Fibroblast of skin of right biceps (primary cell): ENCODE measurements around the gene CPSF6.
"Not testable (repeated sequence)": the region's sequence is repeated elsewhere in the genome, so short reads cannot be mapped to it uniquely, and the experiment has no call there.

ENCODE experiments used
- DNase-seq: peaks from one replicate; pipeline ENCODE4 v3.0.0-alpha.2; 2013

CPSF6 gene

DNA sequence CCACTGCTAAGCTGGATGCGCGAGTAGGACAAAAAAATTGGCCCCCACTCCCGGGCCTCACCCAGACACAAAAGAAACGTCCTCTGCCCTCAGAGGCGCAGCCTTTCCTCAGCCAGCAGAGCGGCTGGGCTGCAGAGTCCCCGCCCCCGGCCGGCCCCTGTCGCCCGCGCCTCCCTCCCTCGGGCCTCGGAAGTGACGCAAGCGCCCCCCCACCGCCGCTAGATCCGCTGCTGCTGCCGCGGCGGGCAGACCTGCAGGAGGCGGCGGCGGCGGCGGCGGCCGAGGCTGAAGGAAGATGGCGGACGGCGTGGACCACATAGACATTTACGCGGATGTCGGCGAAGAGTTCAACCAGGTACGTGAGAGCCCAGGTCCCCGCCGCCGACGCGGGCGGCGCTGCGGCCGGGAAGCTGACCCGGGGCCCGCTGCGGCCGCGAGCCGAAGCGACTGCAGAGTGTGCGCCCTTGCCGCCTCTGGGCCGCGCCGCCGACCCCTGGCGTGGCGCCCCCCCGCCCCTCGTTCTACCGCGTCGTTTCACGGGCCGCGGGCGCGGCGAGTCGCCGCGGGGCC, at the start of gene CPSF6:
Gene CPSF6, plus strand, starts transcription at position 218 of the 570 bp plus-strand sequence. Its CDS starts 78 bp downstream, at position 296.
- peak; percentile 94 for DNase-seq

DNA sequence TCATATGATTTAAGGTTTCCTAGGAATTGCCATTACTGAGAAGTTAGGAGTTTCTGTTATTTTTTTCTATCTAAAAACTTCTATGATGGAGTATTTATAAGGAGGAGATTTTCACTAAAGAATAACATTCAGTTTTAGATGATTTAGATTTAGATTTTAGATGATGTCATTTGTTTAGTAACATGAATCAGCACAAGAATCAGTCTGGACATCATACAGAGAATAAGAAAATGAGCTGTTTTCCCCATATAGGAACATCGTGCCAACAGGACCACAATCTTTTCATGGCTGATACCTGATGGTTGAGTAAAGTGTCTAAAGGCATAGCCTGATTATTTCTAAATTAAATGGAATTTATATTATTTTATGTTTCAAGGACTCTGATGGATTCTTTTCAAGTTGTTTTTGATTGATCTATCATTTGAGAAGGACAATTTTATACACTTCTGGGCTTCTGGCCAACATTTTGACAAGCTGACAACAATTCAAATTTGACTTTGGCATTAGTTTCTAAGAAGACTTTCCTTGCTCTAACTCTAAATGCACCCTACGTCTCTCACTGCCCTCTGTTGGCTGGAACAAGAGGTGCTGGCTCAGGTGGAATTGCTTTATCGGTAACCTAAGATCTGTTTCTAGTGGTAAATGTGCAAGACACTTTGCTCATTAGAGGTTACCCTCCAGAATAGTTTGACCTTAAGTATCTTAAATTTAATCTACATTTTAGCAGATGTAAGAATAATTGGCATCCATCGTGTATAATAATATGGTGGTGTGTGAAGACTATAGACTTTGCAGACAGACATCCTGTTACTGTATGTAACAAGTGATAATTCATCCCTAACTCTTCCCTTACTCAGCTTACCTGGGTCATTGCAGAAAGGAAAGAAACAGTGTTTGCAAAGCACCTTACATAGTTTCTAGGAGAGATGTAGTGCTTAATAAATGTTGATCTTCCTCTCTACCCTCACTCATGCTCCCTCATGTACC, 42.8 kb upstream of the CPSF6 start:
- no peak for DNase-seq

- not testable (repeated sequence) for DNase-seq
These were observed 39.4 kb upstream of the CPSF6 start for GRCh38 chr12:69199976-69200375.

DNA sequence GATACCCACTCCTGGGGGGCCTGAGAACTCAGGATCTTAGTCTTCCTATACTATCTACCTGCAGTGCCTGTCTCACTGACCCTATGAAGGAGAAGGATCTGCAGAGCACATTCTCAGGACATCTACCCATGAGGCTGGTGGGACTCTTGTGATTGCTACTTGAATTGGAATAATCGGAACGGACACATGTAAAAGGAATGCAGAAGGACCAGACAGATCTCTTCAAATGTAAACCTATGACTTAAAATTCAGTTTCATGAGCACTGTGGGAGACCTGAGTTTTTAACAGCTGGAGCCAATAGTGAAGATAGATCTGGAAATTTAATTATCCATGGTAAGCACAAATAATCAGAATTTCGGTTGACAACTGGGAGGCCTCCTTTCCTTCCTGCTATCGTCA, 35.2 kb upstream of the CPSF6 start:
- DNase-seq: no peak

DNA sequence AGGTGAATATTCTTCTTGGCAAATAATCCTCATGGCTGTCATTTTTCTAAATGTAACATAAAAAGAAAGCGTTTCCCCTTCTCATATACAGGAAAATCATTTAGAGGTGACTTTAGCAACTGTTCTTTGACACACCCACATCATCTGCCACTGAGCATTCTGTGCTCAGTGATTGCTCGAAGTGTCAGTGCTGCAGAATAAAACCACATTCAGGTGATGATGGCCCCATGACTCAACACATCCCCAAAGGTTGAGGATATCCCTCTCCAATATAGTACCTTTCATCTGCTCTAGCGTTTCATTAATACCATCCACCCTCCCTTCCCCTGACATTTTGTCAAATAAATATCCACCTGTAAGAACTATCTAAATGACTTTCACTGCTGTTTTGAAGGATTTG, 28.7 kb upstream of the CPSF6 start:
- no peak for DNase-seq

- DNase-seq: no peak
These were observed 28.2 kb upstream of the CPSF6 start for GRCh38 chr12:69211160-69211559.

GRCh38 chr12:69214169-69214568, 25.2 kb upstream of the CPSF6 start:
- DNase-seq: no peak

- no peak for DNase-seq
These were observed 14.0 kb upstream of the CPSF6 start for GRCh38 chr12:69225251-69225910.

- no peak for DNase-seq
These were observed 7.9 kb upstream of the CPSF6 start for GRCh38 chr12:69231479-69231878.

GRCh38 chr12:69238589-69239351, 599 bp upstream of the CPSF6 start:
- DNase-seq: no peak

DNA sequence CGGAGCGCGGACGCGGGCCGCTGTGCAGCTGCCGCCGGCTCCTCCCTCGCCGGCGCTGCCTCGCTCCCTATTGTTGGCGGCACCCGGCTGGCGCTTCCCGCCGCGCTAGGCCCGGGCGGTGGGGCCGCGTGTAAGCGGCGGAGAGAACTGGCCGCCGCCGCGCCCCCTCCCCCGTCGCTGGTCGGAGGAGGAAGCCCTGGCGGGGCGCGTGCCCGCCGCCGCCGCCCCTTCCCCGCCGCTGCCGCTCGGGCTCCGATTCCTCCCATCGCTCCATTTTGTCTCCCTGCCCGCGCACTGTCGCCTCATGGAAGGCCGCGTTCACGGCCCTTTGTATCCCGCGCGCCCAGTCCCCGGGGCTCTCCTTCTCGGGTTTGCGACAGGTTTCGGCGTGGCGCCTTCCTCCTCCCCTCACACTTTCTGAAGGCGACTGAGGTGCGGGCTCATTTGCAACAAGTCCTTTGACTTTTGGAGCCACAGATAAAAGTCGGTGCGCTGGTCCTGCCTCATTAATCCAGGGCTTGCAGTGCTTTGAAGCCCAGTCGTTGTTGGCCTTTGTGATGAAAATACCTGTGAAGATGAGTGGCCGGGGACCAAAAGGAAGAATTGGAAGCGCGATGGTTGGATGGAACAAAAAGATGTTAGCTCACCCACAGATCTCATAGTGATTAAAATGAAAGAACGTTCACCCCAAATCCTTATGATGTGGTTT, 707 bp downstream of the CPSF6 start:
- DNase-seq: peak; percentile 50

DNA sequence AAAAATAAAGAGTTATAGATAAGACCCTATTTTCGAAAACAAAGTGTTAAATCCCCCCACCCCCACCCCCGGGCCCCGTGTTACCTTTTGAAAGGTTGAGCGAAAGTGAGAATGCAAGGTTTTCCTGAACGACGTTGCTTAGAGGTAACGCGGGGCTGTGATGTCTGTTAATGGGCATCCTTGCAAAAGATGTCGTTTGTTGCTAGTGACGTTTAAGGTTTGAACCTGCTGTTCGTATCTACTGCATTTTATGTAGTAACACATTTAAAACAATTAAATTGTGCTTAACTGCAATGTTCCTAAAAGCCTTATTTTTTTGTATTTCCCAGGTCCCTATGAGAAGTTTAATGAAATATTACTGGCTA, 1.2 kb downstream of the CPSF6 start:
- no peak for DNase-seq

GRCh38 chr12:69241438-69242092, 2.2 kb downstream of the CPSF6 start:
- no peak for DNase-seq

DNA sequence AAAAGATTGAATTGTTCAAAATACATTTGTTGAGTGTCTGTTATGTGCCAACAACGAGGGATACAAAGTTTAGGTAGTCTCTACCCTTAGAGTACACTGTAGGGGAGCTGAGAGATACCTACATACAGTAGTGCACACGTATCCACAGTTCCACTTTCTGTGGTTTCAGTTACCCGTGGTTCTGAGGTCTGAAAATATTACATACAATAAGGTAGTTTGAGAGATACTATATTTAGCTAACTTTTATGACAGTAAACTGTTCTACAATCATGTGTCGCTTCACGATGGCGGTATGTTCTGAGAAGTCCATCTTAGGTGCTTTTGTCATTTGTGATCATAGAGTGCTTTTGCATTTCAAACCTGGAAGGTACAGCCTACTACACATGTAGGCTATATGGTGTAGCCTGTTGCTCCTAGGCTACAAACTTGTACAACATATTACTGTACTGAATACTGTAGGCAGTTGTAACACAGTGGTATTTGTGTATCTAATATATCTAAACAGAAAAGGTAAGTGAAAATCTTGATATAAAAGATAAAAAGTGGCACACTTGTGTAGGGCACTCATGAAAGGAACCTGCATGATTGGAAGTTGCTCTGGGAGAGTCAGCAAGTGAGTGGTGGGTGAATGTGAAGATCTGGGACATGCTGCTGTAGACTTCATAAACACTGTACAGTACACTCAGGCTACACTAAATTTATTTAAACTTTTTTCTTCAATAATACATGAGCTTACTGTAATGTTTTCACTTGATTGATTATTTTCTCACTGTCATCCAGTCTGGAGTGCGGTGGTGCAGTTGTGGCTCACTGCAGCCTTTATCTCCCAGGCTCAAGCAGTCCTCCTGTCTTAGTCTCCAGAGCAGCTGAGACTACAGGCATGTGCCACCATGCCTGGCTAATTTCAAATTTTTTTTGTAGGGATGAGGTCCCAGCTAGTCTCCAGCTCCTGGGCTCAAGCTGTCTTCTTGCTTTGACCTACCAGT, 4.0 kb downstream of the CPSF6 start:
- no peak for DNase-seq

GRCh38 chr12:69247268-69248018, 8.1 kb downstream of the CPSF6 start:
- DNase-seq: no peak

DNA sequence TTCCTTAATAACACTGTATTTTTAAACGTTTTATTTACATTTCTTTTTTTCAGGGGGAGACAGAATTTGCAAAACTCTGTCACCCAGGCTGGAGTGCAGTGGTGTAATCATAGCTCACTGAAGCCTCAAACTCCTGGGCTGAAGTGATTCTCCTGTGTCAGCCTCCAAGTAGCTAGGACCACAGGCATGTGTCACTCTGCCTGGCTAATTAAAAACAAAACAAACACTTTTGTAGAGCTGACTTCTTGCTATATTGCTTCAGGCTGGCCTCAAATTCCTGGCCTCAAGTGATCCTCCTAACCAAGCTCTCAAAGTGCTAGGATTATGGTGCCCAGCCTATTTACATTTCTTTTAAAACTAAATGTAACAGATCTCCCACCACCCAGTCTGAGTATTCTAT, 12.7 kb downstream of the CPSF6 start:
- DNase-seq: peak; percentile 49

GRCh38 chr12:69254046-69254445, 14.7 kb downstream of the CPSF6 start:
- peak; percentile 47 for DNase-seq

DNA sequence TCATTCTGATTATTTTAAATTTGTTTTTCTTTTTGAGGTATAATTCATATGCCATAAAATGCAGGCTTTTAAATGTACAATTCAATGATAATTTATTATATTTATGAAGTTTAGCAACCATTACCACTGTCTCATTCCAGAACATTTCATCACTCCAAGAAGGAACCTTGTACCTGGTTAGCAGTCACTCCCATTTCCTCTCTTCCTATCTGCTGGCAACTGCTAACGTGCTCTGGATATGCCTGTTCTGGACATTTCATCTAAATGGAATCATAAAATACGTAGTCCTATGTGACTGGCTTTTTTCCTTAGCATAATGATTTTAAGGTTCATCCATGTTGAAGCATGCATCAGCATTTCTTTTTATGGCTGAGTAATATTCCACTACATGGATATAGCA, 15.5 kb downstream of the CPSF6 start:
- DNase-seq: no peak

- DNase-seq: no peak
These were observed 19.3 kb downstream of the CPSF6 start for GRCh38 chr12:69258655-69259054.
